ENCODE results near the gene CHFR.
"Not testable (repeated sequence)": the region's sequence is repeated elsewhere in the genome, so short reads cannot be mapped to it uniquely, and the experiment has no call there.

CHFR gene

DNA sequence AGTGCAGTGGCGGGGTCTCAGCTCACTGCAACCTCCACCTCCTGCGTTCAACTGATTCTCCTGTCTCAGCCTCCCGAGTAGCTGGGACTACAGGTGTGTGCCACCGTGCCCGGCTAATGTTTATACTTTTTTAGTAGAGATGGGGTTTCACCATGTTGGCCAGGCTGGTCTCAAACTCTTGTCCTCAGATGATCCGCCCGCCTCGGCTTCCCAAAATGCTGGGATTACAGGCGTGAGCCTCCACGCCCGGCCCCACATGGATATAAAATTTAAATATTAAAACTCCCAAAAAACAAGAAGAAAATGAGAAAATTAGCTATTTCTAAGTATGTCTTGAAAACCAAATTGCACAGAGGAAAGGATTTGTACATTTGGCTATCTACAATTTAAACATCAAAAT is 42.7 kb downstream of the CHFR start:
- H3K4me3 ChIP-seq, H3K27ac ChIP-seq: not testable (repeated sequence)

- Histone ChIP-seq H3K27ac (no peak overlapping the region), H3K4me3 (no peak overlapping the region)
Measured at GRCh38 chr12:132842449-132843045, 44.9 kb downstream of the CHFR start.

DNA sequence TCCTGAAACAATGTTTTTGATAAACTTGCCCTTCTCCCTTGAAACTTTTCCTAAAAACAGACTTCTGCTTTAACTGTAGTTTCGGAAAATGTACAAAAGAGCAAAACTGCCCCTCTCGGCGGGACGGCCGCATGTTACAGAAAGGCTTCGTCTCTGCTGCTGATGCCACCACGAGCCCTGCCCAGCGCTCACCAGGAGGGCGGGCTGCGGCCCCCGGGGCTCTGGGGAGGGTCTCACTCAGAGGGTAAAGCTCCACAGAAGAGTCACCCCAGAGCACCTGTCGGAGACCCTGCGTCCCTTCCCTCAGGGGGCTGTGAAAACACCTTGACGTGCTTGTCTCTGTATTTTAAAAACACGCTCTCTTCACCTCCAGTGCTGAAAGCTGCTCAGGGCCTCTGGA is 46.3 kb downstream of the CHFR start:
- no peak overlapping the region for H3K4me3 ChIP-seq
- H3K27ac ChIP-seq, result no peak overlapping the region

- H3K27ac ChIP-seq, result no peak overlapping the region
- no peak overlapping the region for H3K4me3 ChIP-seq
Measured at GRCh38 chr12:132840536-132840935, 46.9 kb downstream of the CHFR start.

DNA sequence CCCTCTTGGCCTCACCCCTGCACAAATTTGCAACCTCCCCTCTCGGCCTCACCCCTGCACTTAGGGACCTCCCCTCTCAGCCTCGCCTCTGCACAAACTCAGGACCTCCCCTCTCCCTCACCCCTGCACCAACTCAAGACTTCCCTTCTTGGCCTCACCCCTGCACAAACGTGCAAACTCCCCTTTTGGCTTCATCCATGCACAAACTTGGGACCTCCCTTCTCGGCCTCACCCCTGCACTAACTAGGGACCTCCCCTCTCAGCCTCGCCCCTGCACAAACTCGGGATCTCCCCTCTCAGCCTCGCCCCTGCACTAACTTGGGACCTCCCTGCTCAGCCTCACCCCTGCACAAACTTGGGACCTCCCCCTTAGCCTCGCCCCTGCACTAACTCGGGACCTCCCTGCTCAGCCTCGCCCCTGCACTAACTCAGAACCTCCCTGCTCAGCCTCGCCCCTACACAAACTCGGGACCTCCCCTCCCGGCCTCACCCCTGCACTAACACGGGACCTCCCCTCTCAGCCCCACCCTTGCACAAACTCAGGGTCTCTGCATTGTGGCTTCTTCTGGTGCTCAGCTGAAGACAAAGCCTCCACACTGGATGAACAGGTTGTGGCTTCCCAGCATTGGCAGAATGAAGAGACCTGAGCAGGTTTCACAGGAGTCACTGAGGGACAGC is 47.7 kb downstream of the CHFR start:
- Histone ChIP-seq H3K27ac (no peak overlapping the region), H3K4me3 (no peak overlapping the region)

GRCh38 chr12:132838410-132839080 is 48.9 kb downstream of the CHFR start:
- no peak overlapping the region for H3K4me3 ChIP-seq
- peak overlapping the region in 7 of 21 experiments; percentile 1 to 69 (median 33) for H3K27ac ChIP-seq

DNA sequence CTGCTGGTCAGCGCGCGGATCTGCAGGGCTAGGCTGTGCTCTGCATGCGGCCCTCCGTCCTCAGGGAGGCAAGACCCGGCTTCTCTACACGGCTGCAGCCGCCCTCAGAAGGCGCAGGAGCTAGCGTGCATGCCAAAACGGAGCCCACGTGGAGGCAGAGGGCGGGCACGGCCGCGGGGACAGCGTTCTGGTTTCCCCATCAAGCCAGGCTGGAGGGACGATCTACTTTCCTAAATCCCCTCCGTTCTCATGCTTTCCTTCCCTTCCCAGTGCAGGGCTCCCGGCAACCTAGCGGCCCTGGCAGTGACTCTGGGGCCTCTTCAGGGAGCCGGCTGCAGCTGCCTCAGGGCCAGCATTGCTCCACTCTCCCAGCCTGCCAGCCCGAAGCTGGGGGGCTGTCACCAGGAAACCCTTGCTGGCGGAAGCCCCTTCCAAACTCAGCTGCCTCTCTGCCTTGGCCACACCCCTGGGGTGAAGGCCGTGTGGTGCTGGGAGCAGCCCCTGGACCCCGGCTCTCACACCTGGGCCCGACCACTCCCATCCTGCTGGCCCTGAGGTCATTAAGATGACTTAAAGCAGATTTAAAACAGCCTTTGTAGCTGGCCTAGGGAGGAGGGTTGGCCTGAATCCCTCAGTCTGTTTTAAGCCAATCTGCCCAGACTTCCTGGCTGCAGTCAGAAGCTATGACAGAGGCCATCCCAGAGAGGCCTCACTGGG is 49.6 kb downstream of the CHFR start:
- Histone ChIP-seq H3K4me3 (no peak overlapping the region), H3K27ac (peak overlapping the region in 7 of 21 experiments; percentile 1 to 69 (median 33))

DNA sequence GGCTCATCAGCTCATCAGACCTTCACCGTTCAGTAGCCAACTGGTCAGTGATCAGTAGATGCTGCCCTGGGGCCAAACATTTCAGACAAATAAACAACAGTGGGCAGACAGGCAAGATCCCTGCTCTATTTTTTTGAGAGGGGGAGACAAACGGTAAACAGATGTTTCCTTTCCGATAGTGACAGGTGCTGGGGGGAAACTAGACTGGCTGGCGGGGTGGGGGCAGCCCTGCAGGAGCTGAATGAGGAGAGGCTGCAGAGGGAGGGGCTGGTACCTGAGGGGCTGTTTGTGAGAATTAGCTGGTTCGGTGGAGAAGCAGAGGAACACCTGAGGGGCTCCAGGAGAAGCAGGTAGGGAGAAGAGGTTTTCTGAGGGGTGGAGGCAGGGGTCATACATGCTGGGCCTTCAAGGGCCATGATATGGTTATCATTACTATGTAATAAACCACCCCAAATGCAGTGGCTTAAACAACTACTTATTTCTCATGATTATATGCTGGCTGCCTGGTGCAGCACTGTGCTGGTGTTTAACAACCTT is 50.5 kb downstream of the CHFR start:
- Histone ChIP-seq H3K4me3 (no peak overlapping the region), H3K27ac (no peak overlapping the region)

GRCh38 chr12:132836230-132836629 is 51.2 kb downstream of the CHFR start:
- H3K27ac ChIP-seq, H3K4me3 ChIP-seq: not testable (repeated sequence)

GRCh38 chr12:132835076-132836025 is 52.1 kb downstream of the CHFR start:
- H3K27ac ChIP-seq, result no peak overlapping the region
- no peak overlapping the region for H3K4me3 ChIP-seq

GRCh38 chr12:132834181-132834711 is 53.2 kb downstream of the CHFR start:
- peak overlapping the region in 5 of 21 experiments; percentile 16 to 65 (median 58) for H3K27ac ChIP-seq
- no peak overlapping the region for H3K4me3 ChIP-seq

- Histone ChIP-seq H3K4me3 (no peak overlapping the region), H3K27ac (peak overlapping the region in 1 of 21 experiments; percentile 58)
Measured at GRCh38 chr12:132833341-132833740, 54.1 kb downstream of the CHFR start.

DNA sequence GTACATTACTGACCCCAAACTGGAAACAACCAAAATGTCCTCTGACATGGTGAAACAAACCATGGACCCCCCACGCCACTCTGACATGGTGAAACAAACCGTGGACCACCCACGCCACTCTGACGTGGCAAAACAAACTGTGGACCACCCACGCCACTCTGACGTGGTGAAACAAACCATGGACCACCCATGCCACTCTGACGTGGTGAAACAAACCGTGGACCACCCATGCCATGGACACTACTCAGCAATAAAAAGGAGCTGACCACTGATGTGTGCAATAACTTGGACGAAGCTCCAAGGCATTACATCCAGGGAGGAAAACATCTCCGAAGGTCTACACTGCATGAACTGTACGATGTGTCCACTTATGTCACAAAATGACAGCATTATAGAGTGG is 55.6 kb downstream of the CHFR start:
- Histone ChIP-seq H3K4me3 (no peak overlapping the region), H3K27ac (no peak overlapping the region)

DNA sequence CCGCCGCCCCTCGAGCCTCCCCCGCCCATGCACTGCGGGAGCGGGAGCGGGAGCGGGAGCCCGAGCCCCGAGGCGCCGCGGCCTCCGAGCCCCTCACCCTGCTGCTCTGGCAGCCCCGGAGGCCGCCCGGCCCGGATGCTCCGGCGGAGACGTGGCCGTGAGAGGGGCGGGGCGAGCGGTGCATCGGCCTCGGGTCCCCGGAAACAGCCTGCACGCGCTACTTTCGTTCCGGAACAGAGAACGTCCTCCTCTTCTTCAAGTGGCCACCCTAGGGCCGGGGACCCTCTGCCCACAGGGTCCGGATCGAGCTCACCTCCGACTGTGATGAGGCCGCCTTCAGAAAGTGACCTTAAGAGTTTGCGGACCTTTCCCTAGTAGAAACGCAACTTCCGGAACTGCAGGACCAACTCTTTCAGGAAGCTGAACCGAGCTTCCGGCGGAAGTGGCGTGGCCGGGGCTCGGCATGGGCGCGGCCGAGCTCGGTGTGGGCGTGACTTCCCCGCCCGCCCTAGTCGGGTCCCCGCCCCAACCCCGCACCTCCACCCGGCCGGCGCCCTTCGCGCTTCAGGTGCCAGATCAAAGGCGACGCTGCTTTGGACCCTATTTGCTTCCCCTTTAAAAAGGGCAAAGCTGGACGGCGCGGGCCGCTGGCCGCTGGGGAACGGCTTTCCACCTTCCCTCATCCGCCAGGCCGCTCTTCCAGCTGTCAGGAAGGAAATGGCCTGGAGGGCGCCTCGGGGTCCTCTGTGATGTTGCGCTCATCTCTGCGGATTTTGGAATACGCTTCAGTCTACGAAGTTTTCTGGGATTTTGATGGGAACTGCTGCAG is 58.5 kb downstream of the CHFR start, which contains the start of gene GOLGA3:
Gene GOLGA3, minus strand, starts transcription at position 164 of the 829 bp plus-strand sequence. CDS start 6,741 bp downstream, outside the sequence.
- Histone ChIP-seq H3K27ac (peak within 1 kb of the TSS; percentile 93 to 100 (median 100)), H3K4me3 (peak within 1 kb of the TSS; percentile 70 to 99 (median 96))

GRCh38 chr12:132827763-132828703 is 59.4 kb downstream of the CHFR start:
- peak overlapping the region; percentile 93 to 100 (median 100) for H3K27ac ChIP-seq
- H3K4me3 ChIP-seq, result peak overlapping the region; percentile 70 to 99 (median 96)

DNA sequence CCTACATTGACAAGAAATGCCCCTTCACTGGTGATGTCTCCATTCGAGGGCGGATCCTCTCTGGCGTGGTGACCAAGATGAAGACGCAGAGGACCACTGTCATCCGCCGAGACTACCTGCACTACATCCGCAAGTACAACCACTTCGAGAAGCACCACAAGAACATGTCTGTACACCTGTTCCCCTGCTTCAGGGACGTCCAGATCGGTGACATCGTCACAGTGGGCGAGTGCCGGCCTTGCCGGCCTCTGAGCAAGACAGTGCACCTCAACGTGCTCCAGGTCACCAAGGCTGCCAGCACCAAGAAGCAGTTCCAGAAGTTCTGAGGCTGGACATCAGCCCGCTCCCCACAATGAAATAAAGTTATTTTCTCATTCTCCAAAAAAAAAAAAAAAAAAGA is 61.5 kb downstream of the CHFR start:
- Histone ChIP-seq H3K4me3 (no peak overlapping the region), H3K27ac (no peak overlapping the region)

GRCh38 chr12:132825089-132825488 is 62.3 kb downstream of the CHFR start:
- Histone ChIP-seq H3K4me3 (no peak overlapping the region), H3K27ac (no peak overlapping the region)
